HL-60/S4 treated with retinoic acid at 250 ng/mL for 4 days and 3 days (cell line): ENCODE measurements around the gene DBR1.

Source experiments
- in situ Hi-C: fragments of 300-500 bp; cut with MboI; formaldehyde crosslinking; loops from 2 replicates; pipeline ENCODE4 v1.7.0; 2022; ENCODE audit warnings: low sequenced_read_pairs

The DBR1 gene

GRCh38 chr3:138124706-138125355 lies 49.9 kb downstream of the DBR1 start:
- in situ Hi-C loops, result no loop called here

GRCh38 chr3:138124188-138124587 lies 50.5 kb downstream of the DBR1 start:
- in situ Hi-C loops, result no loop called here

GRCh38 chr3:138119423-138119766 lies 55.3 kb downstream of the DBR1 start:
- in situ Hi-C loops, result no loop called here

- in situ Hi-C loops, result no loop called here
These were observed 55.9 kb downstream of the DBR1 start for GRCh38 chr3:138118612-138119422.

DNA sequence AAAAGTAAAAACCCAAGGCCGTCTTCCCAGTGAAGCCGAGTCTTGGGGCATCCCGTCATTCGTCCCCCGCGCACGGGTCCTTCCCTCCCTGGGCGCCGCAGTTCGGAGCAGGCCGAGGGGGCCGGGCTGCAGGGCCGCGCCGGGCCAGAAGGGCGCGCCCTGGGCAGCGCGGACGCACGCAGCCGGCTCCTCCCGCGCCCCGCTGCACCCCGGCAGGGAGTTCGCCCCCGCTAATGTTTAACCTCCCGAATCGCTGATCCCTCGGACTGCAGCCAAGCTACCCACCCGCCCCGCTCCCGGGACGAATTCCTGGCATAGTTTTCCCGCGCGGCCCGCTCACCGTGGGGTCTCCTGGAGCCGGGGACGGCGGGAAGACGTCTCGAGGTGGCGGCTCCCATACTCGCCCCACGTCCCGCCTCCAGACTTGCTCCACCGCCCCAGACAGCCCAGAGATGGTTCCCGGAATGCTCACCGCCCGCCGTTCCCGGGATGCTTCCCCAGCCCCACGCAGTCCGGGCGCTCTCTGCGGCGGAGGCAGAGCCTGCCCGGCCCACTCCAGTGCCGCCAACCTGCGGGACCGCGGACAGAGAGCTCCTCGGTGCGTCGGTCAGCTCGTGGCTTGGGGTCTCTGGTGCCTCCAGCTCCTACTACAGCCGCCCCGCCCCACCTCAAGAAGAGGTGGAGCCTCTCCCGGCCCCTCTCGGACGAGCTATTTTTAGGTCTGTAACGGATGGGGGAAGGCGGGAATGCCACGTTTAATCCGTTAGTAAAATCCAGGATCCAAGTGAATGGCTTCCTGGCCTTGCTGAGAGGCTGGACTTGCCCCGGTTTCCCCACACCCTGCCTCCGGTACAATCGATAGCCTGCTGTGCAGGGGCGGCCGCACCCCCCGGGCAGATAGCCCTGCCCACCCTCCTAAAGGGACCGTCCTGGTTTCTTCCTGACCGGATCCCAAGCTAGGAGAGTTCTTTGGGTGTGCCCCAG lies 59.4 kb downstream of the DBR1 start, which contains the start of gene DZIP1L:
Gene DZIP1L (minus strand): TSS at position 621 of the 984 bp plus-strand sequence. CDS start 11,637 bp downstream, outside the sequence.
- in situ Hi-C loops, result no loop called here

GRCh38 chr3:138114431-138114918 lies 60.2 kb downstream of the DBR1 start:
- in situ Hi-C loops, result no loop called here

DNA sequence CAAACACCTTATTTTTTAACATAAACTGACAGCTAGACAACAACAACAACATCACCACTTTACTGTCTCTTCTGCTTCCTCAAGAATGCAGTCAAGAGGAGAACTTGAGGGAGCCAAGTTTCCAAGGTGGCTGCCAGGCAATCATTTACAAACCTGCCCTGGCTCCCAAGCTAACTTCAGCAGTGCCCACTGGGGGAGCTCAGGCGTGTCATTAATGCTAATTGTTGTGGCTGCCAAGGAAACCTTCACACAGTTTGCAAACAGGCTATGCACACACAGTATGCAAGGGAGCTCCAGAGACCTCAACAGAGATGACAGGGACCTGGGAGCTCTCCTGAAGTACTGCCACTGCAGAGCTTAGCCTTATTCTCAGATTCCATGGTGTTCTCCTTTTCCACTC lies 61.4 kb downstream of the DBR1 start:
- in situ Hi-C loops, result no loop called here

GRCh38 chr3:138112362-138112761 lies 62.4 kb downstream of the DBR1 start:
- in situ Hi-C loops, result no loop called here
